K562 (cell line): ENCODE measurements around the gene CAPN10. TPM values are rescaled to one million over a fixed set of nuclear protein-coding genes. Genes with fewer than 3 reads are reported as not detected.

Experiments
- BCOR ChIP-seq: fragments of 450-650 bp; IDR thresholded peaks from 2 replicates; pipeline ENCODE4 v1.6.1; 2016
- RBFOX2 ChIP-seq: fragments of 200-400 bp; formaldehyde crosslinking; IDR thresholded peaks from 2 replicates; pipeline ENCODE4 v1.6.1; 2017; ENCODE audit warnings: low read depth, mild to moderate bottlenecking, low read length, moderate library complexity
- ZBTB11 ChIP-seq, 3 experiments: fragments of 200-800 bp in 1 of 3; fragments of 250-450 bp in 1 of 3; fragments of 450-650 bp in 1 of 3; sonication (Bioruptor Pico) in 1 of 3; sonication (Bioruptor generic) in 1 of 3; formaldehyde crosslinking in 1 of 3; IDR thresholded peaks; 2 replicates each; pipeline versions ENCODE4 v1.6.1 to v1.8.0; 2016 to 2022; ENCODE audit warnings: mild to moderate bottlenecking in 2 of 3, missing genetic modification characterization in 2 of 3, missing compliant biosample characterization in 1 of 3, moderate library complexity in 1 of 3
- ZNF277 ChIP-seq: fragments of 250-450 bp; sonication (Bioruptor Pico); IDR thresholded peaks from 2 replicates; pipeline ENCODE4 v1.8.0; 2022; ENCODE audit warnings: inconsistent platforms, mild to moderate bottlenecking, moderate library complexity, borderline replicate concordance
- ZNF444 ChIP-seq: fragments of 250-450 bp; sonication (Bioruptor Pico); IDR thresholded peaks from 2 replicates; pipeline ENCODE4 v1.4.0; 2020; ENCODE audit warnings: mild to moderate bottlenecking, moderate library complexity
- ZNF586 ChIP-seq: fragments of 450-650 bp; formaldehyde crosslinking; conservative IDR thresholded peaks from 2 replicates; pipeline ENCODE4 v1.4.0; 2020; ENCODE audit warnings: mild to moderate bottlenecking, moderate library complexity
- polyA plus RNA-seq, 8 experiments: library from polyadenylated mRNA; depleted of rRNA in 4 of 8; stranded (reverse) in 5 of 8; unstranded in 3 of 8; fragments of >200 nt; fragmentation: Nextera tagmentation in 2 of 8; fragmentation: Illumina TruSeq in 1 of 8; extraction: Ambion mirVana in 2 of 8; extraction: Trizol in 1 of 8; gene quantifications; 2 replicates each; pipeline versions ENCODE4 v1.2.1 to v1.2.3, GENCODE V29; 2011 to 2014; ENCODE audit warnings: inconsistent platforms in 1 of 8, missing spikeins in 1 of 8
- total RNA-seq, 7 experiments: library from RNA; depleted of rRNA in 6 of 7; stranded (reverse); fragments of >200 nt in 6 of 7; fragmentation: Illumina TruSeq in 2 of 7; extraction: Trizol in 2 of 7; gene quantifications; 2 replicates each; pipeline versions ENCODE4 v1.2.1 to v1.2.3, GENCODE V29; 2011 to 2021; ENCODE audit warnings: low replicate concordance in 1 of 7

CAPN10 gene
- total and polyA plus RNA-seq, 9 of the 15 experiments (the other 6 are each of a cell fraction or from before 2014, with no cell fraction given) = 0.08 to 26.1 (median 8.4) TPM

- TF ChIP-seq ZBTB11 (CRISPR knock-in tag; IDR thresholded peaks at IDR 0.05) (peak in 2 of 3 experiments; percentile 63 to 67; a peak in 4 of 6 replicates), ZNF586 (CRISPR knock-in tag) (no peak), RBFOX2 (0 out of 2 replicates have a peak, but pooled peaks have one; percentile 18), ZNF444 (no peak), ZNF277 (CRISPR knock-in tag) (no peak), BCOR (no peak)
These were observed 7.3 kb upstream of the CAPN10 start (continued) for GRCh38 chr2:240579071-240579762.
